Hypothalamus (tissue), 51 donors: ENCODE data around the gene LYRM2.
A peak's percentile ranks its signal among the peaks of the same experiment; 100 is the strongest.

Experiments used
- DNase-seq, 51 donors: peaks; one replicate each; lab custom pipeline; 2025; lab: John Stamatoyannopoulos, UW

The LYRM2 gene

DNA sequence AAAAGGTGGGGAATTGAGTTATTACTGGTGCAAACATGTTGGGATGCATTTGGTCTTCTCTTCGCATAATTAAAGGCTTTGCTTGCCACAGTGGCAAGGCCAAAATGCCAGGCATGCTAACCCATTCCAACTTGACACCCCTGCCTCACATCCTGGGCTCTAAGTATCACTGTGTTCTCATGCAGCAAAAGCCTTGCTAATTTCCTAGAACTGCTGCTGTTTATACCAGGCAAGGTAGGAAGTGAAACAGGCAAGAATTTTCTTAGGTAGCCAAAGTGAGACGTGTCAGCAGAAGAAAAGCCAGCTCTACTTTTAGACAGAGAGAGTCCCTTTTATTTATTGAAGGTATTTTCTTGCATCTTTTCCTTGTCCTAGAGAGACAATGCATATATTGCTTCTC lies 41.2 kb downstream of the LYRM2 start:
- no peak for DNase-seq

DNA sequence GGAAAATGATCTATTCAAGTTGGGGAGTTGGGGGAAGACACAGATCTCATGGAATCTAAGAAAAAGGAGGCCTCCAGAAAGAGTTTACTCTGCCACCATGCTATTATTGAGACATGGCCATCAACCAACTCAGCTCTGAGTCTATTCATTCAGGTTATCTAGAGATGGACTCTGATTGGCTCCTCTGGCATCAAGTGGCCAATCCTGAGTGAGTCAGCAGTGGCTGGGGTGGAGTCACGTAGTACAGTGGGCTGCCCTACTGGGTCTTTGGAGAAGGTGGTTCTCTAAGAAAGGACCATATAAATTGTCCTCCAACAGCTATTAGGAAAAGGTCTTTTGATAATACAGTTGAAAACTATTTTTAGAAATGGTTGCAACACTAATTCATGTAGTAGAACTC lies 42.1 kb downstream of the LYRM2 start:
- DNase-seq = no peak

DNA sequence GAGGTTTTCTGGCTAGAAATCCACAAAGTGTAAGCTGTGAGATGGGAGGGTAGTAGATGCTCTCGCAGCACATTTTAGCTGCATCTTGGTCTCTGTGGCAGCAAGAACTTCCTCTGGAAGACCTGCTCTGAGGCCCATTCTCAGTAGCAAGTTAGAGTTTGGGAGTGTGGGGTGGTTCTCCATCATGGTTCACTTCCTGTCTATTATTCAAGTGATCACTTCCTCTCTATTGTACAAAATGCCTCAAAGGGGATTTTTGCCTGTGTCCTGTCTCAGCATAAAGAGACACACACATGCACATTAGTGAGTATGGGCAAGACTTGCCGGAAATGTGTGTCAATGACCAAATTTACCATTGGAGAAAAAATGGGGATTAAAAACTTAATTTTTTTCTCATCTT lies 42.5 kb downstream of the LYRM2 start:
- no peak for DNase-seq

DNA sequence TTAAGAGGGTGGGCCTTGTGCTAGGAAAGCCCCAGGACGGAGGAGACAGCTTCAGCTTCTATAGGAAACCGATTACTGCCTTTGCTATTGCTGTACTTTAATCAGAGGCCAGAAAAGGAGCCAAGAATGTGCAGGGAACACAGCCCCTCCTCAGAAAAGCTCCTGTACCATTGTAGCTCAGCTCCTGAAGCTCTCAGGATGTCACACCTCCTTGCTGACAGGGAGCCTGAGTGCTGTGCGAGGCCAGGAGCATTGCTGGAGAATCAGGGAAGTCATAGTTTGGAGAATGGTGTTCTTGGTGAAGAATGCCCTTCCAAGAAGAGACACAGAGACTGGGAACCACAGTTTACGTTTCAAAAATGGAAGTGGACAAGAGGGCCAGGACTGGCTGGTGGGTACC lies 46.8 kb downstream of the LYRM2 start:
- no peak for DNase-seq

DNA sequence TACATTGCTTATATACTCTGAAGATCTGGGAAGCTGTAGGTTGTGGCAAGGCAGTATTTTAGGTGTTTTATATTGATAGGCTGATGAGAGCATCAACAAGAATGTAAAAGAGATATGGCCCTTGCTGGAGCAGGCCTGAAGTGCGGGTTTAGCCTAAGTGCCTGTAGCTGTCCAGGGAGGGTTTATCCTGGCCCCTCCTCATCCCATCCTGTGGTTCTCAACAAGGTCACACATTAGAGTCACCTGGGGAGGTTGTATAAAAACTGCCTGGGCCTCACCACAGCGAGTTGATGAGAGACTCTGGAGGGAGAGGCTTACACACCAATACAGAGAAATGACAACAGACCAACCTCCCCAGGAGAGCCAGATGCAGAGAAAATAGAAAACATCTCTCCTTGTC lies 48.4 kb downstream of the LYRM2 start:
- DNase-seq = no peak

DNA sequence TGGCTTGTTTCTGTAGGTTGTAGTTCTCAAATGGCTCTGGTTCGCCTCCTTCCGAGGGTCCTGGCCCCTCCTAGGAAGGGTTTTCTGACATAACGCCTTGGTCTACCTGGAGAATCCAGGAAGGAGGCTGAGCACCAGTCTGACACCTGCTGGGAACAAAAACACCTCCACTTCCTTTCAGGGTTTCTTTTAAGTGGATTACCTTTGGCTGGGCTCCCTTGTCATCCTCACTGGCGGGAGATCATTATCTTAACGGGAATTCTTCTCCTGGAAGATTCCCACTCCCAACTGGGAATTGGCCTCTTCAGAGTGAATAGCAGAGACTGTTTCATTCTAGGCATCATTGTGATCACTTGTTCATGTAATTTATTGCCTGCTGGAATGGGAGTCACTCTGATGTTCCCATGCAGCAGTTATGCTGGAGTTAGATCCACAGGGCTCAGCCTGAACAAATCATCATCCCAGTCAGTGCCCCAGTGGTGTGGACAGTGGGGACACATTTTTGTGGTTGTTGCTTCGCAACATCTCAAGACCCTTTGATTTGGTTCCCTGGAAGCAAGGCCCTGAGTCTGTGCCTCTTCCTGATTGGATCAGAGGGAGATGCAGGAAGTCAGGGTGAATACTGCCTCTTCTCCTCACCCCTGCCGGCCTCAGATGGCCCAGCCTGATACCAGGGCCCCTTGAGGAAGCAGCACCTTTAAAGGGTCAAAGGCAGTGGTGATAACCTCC lies 49.1 kb downstream of the LYRM2 start:
- DNase-seq = no peak

DNA sequence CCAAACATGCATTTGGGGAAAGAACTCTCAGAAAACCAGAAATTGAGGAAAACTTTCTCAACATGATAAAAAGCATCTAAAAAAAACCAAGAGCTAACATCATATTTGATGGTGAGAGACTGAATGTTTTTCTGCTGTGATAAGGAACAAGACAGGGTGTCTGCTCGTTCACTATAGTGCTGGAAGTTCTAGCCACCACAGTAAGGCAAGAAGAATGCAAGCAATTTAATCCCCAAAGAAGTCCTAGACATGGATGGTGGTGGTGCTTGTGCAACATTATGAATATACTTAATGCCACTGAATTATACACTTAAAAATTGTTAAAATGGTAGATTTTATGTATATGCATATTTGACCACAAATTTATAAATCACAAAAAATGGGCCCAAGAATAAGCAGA lies 53.4 kb downstream of the LYRM2 start:
- DNase-seq = no peak

DNA sequence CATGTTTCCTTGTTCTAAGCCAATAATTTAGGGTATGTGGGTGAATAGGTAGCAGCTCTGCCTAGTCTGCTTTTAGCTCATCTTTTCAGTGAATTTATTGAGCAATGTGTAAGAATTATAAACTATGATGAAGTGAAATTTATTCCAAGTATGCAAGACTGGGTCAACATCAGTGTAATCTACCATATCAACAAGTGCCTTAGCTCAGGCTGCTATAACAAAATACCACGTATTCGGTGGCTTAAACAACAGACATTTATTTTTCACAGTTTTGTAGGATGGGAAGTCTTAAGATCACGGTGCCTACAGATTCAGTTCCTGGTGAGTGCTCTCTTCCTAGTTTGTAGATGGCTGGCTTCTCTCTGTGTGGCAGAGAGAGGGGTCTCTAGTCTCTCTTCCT lies 54.0 kb downstream of the LYRM2 start:
- no peak for DNase-seq

DNA sequence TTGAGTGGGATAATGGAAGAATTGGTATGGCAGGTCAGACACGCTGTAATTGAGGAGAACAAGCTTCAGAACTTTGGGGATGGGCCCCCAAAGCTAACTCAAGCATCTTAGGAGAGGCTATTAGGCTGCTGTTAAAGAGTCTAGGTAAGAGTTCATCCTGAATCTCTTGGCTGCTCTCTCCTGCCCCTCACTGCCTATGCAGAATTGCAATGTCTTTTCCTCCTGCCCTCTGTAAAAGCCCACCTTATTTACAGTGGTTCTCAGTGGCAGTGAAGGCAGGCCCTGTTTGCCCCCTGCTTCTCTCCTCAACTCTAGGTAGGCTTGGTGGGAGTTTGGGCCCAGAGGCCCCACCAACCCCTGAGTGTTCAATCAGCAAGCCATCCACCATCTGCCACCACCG lies 55.0 kb downstream of the LYRM2 start:
- DNase-seq = no peak

DNA sequence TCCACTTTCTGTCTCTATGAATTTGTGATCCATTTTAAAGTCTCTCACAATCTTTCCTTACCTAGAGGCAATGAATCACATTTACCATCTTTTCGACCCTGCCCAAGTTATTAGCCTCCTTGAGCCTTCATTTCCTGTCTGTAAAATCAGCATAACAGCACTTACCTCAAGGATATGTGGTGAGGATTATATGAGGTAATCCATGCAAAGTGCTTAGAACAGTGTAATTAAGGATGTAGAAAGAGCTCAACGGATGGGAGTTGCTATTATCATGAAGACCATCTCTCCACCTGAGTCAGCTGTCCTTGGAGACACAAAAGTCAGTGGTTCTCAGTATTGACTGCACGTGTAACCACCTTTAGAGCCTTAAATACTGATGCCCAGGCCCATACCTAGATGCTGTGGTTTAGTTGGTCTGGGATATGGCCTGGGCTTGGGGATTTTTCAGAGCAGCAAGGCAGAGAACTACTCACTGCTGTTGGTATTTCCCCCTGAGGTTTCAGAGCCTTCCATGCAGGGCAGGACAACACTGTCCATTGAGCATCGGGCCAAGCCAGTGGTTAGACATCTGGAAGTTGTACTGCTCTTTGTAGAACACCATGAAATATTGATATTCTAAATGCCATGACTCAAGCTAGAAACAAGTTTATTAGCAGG lies 55.8 kb downstream of the LYRM2 start:
- DNase-seq = no peak

DNA sequence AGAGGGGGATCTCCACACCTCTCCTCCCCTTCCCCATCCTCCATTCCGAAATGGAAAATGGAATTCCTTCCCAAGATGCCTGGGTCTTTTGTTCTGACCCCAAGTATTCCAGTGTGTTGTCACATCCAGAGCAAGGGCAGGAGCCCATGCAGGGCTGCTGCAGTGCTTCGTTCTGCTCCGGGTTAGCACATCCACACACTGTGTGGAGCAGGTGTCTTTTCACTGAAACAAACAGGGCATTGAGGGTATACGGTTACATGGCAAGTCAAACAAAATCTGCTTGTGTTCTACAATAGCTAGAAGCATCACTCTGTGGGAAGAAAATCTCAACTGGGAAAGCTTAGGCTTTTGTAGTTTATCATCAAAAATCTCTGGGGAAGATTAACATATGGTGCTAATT lies 56.9 kb downstream of the LYRM2 start:
- no peak for DNase-seq

DNA sequence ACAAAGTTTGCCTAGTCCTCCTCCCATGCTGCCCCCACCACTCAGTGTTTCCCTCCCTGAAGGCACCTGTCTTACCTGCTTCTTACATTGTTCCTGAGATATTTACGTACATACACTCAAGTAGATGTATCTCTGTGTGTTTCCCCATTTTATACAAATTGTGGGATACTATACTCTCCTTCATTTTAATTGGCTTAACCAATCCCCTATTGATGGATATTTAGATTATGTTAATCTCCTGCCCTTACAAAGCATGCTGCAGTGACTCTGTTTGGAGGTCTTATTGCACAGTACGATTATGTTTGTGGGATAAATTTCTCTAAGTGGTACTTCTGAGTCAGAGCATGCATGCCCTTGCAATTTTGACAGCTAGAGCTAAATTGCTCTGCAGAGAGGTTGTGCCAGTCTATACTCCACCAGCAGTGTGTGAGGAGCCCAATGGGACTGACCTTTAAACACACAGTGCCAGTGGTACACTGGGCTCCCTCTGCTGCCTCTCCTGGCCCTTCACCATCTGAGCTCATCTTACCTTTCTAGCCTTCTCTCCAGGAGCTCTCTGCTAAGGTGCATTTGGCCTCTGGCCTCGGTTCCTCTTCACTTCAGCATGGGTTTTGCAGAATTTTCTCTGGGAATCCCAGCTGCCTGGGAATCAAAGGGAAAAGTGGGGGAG lies 57.4 kb downstream of the LYRM2 start:
- DNase-seq = no peak

DNA sequence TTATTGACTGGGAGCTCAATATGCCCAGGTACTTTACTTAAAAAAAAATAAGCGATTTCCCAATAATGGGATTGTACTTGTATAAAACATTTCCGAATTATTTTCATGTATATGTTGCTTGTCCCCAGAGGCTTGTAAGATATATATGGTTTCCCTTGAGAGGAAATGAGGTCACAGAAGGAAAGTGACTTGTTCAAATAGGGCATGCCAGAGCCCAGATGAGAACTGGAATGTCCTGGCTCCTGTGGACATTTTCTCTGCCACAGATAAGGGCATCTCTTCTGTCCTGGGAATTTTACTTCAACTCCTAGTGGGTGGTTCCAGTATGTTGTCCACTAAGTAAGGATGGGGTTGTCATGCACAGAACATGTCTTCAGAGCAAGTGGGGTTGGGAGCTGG lies 63.0 kb downstream of the LYRM2 start:
- no peak for DNase-seq

DNA sequence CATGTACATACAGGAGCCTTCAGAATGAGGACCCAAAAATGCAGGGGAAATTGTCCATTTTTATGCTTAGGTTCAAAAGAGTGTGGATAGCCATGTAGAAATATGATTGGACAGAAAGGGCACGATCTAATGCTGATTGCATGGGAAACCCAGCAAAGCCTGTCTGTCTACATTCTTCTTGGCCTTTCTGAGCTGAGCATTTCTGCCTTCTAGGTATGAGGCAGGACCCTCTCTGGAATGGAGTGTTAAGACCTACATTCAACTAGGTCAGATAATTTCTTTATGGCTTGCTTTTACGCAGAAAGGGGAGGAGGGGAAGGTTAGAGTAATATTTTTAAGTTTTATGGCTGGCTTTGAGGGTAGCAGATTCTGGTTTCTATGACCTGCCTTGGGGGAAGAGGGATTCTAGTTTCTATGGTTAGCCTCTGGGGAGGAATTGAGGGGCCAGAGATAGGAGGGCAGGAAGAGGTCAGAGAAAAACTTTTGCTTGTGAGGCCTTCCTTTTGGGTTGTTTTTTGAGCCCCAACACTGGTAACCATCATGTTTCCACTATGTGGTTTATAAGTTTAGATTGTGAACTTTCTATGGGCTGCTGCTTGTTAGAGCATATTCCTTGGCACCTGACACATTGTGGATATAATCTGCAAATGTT lies 63.5 kb downstream of the LYRM2 start:
- no peak for DNase-seq

DNA sequence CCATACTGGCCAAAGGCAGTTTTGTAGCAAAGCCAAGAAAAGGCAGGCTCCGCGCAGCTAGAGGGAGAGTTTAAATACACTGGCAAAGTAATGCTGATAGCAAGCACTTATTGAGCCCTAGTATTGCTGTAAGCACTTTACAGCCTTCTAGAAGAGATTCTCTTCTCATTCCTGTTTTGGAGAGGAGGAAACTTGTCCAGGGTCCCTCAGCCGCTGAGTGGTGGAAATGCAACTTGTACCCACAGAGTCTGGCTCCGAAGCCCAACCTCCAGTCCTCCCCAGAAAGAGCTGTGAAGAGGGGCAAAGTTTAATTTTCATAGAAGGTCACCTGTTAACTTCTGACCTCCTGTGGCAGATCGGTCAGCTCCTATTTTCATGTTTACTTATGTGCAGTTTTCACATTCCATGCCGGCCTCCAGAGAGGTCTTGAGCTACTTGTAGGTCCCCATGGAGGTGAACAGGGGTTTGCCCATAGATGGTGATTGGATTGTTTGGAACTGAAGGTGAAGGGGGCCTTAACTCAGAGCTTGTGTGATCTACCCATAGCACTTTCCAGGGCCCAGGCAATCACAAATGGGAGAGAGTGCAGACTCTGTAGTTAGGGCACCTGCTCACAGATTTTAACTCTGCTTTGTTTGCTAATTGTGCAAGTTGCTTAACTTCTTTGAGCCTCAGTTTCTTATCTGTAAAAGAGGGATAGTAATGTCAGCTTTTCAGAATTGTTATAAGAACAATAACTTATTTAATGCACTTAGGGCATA lies 70.7 kb downstream of the LYRM2 start:
- DNase-seq = no peak

DNA sequence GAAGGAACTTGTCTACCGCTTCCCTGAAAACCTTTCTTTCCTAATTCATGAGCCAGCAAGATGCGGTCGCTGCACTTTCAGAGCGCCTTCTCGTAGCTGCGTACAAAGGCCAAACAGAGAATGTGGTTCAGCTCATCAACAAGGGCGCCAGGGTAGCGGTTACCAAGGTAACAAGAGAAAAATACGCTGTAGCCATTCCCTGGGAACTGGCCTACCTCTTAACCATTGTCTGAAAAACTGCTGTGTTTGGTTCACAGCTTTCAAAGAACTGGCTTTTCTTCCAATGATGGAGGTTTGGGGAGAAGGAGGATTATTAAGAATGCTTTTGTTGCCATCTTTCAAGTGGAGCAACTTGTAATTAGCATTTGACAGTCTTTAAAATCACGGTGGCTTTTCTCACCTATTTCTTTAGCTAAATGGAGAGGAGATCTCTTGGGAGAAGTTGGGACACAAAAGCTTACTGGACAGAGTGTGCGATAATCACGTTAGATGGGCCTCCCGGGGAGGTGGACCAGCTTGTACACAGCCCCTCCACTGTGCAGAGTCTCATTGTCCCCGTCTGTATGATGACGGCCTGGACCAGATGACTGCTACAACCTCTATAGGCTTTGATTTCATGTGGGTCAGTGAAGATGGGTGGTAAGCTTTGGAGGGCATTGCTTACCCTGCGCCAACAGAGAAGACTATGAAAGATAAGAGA lies 71.5 kb downstream of the LYRM2 start:
- peak in 27 of 51 donors; percentile 2 to 59 (median 22) for DNase-seq

DNA sequence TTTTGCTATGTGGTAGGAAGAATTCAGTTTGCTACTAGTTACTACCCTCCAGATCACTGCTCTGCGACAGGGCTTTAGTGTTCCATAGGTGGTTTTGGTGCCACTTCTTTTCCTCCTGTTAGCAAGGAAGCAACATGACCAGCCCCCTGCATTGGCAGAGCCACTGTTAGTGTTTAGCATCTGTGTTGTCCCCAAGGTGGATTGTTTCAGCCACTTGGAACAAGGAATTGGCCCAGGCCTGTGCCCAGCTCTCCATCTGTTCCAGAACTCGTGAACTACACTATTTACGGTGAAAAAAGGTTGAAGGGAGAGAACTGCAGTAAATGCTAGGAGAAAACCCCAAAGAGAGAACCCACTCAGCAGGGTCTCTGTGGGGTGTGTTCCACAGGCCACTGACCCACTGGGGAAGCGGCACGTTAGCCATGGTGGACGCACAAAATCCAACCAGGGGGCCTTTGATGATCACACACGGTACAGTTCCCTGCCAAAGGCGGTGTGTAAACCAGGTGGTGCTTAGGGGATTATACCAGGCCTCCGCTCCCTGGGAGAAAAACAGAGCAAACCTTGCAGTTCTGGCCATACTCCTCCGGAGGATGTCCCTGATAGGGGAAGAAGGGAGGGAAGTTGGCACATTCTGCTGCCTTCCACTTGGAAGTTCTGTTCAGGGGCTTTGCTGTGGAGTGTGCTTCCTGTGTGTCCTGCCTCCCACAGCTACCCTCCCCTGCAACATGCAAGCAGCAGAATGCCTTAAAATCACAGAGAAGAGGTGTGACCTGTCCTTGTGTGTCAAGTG lies 72.3 kb downstream of the LYRM2 start:
- DNase-seq = peak in 1 of 51 donors; percentile 30

DNA sequence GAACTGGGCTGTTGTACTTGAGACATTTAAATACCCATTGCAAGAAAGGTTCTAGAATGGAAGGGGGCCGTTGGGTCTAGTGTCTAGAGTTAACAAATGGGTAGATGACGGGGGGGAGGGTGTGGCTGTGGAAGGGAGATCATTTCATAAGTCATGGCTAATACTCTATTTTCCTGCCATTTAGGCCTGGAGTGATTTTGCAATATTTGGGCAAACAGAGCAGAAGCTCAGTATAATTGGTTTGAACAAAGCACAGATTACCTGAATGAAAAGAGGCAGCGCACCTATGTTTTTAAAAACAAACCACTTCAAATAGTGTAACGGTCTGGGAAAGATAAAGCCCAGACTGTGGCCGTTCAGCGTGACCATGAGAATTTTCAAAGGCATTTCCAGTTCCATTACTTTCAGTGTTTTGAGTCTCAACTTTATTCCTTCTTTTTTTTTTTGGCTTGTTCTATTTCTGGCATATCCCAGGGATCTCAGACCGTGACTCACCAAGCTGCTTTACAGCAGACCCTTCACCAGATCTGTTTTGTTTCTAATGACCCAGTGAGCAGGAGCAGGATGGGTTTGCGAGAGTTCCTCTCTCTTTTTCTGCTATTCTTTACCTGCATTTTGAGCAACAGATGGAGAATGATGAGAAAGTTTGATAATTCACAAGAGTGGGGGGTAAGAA lies 73.7 kb downstream of the LYRM2 start:
- DNase-seq = peak in 1 of 51 donors; percentile 31

DNA sequence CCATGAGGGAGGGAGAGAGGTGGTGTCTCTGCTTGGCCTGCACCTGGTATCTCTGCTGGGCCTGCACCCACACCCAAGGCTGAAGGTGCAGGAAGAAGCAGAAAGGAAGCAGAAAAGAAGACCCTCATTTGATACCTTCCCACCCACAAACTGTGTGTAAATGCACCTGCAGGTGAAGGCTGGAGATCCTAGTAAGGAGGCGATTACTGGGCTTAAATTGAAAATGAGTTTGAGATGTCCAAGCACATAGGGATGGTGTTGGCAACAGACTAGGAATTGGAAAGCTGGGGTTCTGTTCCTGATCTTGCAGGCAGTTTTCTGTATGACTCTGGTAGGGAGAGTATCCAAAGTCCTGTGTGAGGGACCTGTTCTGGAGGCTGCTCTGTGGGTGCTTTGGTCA lies 74.7 kb downstream of the LYRM2 start:
- DNase-seq = peak in 1 of 51 donors; percentile 4
